ENCODE data around the gene HADH.
A peak's percentile ranks its signal among the peaks of the same experiment; 100 is the strongest.
"Not testable (repeated sequence)": the region's sequence is repeated elsewhere in the genome, so short reads cannot be mapped to it uniquely, and the experiment has no call there.

HADH gene

DNA sequence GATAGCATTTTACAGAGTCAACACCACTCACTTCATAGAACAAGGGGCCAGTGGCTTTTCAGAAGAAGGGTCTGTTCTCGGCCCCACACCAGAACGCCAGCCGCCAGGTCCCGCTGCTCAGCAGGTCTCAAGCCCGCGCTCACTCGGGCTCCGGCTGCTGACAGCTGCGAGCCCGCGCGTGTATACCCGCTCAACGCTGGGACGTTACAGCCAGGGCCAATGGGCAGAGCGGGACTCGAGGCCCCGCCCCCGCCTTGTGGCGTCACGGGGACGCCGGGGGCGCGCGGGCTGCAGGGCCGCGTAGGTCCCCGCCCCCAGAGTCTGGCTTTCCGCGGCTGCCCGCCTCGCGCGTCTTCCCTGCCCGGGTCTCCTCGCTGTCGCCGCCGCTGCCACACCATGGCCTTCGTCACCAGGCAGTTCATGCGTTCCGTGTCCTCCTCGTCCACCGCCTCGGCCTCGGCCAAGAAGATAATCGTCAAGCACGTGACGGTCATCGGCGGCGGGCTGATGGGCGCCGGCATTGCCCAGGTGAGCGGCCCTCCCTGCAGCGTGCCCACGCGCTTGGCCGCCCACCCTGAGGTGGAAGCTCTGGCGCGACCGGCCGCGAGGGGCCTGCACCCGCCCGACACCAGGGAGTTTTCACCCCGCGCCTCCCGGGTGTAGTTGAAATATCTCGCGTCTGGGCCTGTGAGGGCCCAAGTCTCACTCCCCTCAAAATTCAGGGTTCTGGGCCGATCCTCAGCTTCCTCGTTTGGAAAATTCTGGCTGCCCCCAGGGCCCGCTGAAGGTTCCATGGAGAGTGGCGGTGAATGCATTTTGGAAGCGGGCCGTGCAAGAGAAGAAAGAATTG lies at the start of gene HADH:
HADH (plus strand) TSS at position 353 of the 850 bp plus-strand sequence; CDS start at position 397, 44 bp downstream.
- peak; percentile 70 for DNase-seq

DNA sequence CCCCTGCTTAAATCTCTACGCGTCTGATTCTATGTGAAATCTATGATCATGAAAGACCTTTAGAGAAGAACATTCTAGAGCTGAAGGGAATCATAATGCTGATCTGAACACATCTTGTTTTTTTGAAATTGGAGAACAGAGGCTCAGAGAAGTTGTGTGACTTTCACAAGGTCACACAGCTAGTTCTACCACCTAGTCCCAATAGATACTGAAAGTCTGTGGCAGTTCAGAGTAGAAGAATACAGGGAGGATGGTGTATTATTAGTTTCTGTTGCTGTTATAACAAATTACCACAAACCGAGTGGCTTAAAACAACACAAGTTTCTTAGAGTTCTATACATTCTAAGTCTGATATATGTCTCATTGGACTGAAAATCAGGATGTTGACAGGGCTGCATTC lies 43.9 kb upstream of the HADH start:
- no peak for DNase-seq

- DNase-seq: no peak
Observed at GRCh38 chr4:107950746-107951540, 38.7 kb upstream of the HADH start.

- DNase-seq: no peak
Observed at GRCh38 chr4:107951551-107951950, 38.1 kb upstream of the HADH start.

- DNase-seq: no peak
Observed at GRCh38 chr4:107956011-107956410, 33.7 kb upstream of the HADH start.

GRCh38 chr4:107966903-107967302 lies 22.8 kb upstream of the HADH start:
- no peak for DNase-seq

DNA sequence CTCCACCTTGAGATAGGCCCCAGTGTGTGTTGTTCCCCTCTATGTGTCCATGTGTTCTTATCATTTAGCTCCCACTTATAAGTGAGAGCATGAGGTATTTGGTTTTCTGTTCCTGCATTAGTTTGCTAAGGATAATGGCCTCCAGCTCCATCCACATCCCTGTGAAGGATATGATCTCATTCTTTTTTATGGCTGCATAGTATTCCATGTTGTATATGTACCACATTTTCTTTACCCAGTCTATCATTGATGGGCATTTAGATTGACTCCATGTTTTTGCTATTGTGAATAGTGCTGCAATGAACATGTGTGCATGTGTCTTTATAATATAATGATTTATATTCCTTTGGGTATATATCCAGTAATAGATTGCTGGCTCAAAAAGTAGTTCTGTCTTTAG lies 22.2 kb upstream of the HADH start:
- not testable (repeated sequence) for DNase-seq

- DNase-seq: not testable (repeated sequence)
Observed at GRCh38 chr4:107967921-107968320, 21.8 kb upstream of the HADH start.

GRCh38 chr4:107970063-107970798 lies 19.5 kb upstream of the HADH start:
- DNase-seq: no peak

- DNase-seq: no peak
Observed at GRCh38 chr4:107972605-107973004, 17.1 kb upstream of the HADH start.

DNA sequence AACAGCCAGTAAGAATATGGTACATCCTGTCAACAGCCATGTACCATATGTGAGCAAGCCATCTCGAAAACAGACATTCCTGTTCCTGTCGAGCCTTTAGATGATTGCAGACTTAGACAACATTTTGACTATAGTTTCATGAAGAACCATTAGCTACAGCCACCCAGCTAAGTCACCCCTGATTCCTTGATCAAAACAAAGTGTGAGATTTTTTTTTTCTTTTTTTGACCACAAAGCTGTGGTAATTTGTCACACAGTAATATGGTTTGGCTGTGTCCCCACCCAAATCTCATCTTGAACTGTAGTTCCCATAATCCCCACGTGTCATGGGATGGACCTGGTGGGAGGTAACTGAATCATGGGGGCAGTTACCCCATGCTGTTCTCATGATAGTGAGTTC lies 15.2 kb upstream of the HADH start:
- no peak for DNase-seq

DNA sequence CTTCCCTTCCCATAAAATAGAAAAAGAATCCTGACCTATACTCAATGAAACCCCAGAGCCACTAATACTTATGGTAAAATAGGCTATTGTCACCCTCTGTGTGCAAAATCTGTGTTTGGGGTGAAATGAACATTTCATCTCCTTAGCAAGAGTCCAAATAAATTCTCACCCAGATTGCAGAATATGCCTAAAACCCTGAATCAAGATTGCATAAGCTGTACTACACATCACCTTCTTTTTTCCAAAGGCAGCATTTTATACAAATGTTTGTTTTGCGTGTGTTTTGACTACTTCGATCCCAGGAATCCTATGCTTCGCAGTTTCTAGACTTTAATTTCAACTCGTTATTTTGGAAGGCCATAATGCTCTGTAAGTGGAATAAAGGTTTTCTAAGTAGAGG lies 12.2 kb upstream of the HADH start:
- DNase-seq: no peak

DNA sequence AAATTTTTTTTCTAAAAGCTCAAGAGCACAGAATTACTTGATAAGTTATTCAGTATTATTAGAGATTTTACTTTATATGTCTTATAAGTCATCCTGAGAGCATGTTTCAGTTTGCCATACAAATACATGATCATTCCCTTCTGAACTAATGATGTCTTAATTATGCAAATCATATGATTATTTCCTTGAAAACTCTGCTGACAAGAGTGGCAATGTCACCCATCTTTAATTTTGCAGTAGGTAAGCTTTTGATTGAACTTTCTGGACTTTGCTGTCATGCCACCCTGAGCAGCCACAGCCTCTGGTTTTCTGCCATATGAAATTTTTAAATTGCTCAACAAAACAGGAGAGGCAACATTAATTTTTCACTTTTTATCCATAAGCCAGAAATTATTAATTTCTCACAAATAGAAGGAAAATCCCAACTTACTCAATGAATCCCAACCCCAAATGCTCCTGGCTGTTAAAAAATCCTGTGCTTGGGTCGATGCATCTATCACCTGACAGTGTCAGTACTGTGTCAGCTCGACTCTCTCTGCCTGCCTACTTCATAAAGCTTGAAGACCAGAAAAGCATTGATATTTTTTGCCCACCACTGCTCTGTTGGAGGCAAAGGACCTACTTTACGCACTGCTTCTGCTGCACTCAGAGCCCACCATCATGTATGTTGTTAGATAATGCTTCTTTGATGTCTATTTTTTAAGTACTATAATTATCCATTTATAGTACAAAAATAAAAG lies 11.6 kb upstream of the HADH start:
- DNase-seq: no peak

DNA sequence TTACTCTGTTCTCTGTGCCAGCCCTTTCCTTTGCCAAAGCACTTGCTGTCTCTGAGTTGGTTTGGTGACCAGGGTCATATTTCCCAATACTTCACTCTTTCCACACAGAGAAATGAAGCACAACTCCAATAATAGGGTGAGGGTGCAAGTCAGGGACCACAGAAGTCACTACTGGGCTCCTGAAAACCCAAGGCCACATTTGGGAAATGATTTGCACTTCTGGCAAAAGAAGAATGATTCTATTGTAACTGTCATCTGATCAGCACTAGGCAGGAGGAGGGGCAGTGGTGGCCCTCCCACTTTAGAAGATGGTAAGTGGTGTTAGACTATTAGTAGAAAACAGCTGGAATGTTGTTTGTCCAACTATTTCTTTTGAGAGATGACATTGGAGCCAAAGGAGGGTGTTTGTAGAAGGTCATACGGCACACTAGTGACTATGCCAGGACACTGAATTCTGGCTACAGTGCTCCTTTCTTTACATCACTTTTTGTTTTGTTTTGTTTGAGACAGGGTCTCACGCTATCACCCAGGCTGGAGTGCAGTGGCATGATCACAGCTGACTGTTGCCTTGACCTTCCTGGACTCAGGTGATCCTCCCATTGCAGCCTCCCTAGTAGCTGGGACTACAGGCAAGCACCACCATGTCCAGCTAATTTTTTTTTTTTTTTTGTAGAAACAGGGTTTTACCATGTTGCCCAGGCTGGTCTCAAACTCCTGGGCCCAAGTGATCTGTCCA lies 10.8 kb upstream of the HADH start:
- no peak for DNase-seq

GRCh38 chr4:107987916-107988762 lies 1.6 kb upstream of the HADH start:
- no peak for DNase-seq

DNA sequence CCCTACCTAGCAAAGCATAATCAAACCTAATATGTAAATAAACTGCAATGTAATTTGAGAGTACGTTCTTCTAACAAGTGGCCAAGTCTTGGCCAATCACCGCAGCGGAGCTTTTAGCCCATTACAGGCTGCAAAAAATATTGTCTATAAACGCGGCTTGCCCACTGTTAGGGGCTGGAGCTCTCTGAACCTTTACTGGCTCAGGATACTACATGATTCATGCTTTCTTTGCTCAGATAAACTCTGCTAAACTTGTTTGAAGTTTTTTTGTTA lies 990 bp upstream of the HADH start:
- DNase-seq: no peak

GRCh38 chr4:107989162-107989536 lies 540 bp upstream of the HADH start:
- DNase-seq: no peak

DNA sequence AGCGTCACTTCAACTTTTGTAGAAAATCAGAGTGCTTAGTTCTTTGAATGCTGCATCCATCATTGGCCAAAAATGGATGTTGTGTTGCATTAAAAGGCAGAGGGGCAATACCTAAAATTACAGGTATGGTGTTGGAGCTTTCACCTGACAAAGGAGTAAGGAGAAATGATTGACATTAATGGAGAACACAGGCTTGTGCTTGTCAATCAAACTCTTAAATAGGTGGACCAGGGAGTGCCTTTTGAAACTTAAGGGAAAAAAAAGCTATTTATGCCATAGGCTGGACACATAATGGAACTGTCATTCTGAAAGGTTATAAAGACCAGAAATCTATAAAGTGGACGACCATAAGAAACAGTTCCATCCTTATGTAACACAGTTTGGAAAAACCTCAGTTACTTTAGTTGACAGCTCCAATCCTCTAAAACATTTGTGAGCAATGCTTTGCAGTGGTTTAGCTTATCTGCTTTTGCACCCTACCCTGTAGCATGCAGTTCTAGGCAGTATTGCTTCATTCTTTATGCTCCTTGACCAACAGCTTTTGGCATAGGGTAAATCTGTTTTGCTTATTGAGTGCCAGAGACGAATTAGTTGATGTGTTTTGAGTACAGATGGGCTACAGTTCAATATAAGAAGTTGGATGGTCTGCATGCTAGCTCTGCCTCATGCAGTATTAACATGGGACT lies 2.4 kb downstream of the HADH start:
- DNase-seq: no peak

- no peak for DNase-seq
Observed at GRCh38 chr4:107993969-107994368, 4.3 kb downstream of the HADH start.

GRCh38 chr4:107994894-107995293 lies 5.2 kb downstream of the HADH start:
- DNase-seq: no peak

Measured in NCI-H510A (cell line).